Measurements from ENCODE around the gene LYSMD1. TPM values are rescaled to one million over a fixed set of nuclear protein-coding genes. Genes with fewer than 3 reads are reported as not detected.

The LYSMD1 gene
- total and polyA plus RNA-seq, 4 donors = 4.9 to 12.7 (median 5.2) TPM

DNA sequence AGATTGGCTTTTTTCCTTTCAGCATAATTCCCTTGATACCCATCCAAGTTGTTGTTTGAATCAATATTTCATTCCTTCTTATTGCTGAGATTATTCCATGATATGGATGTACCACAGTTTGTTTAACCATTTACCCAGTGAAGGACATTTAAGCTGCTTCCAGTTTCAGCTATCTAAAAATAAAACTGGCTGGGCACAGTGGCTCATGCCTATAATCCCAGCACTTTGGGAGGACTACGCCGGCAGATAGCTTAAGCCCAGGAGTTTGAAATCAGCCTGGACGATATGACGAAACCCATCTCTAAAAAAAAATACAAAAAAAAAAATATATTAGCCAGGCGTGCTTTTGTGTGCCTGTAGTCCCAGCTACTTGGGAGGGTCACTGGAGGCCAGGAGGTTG, 51.8 kb downstream of the LYSMD1 start:
- Histone ChIP-seq H3K27me3 (ENCODE audit: control insufficient read depth in 3 of 3, insufficient read depth in 3 of 3, low read length in 2 of 3) (no peaks in the 10 kb centered on the region), H3K36me3 (ENCODE audit: control insufficient read depth in 4 of 4, insufficient read depth in 4 of 4, low read length in 4 of 4) (peaks cover 0 to 8% (median 4%) of the 10 kb centered on the region in 4 donors), H3K9me3 (ENCODE audit: control insufficient read depth in 4 of 4, insufficient read depth in 3 of 4, low read length in 3 of 4) (no peaks in the 10 kb centered on the region), H3K4me1 (ENCODE audit: control insufficient read depth in 5 of 5, insufficient read depth in 5 of 5, low read length in 5 of 5) (no peaks in the 10 kb centered on the region), H3K4me3 (no peak overlapping the region), H3K27ac (ENCODE audit: low read depth in 1 of 2, low read length in 1 of 2) (no peak overlapping the region), H3K9ac (ENCODE audit: insufficient read depth in 1 of 2, low read length in 2 of 2) (no peak overlapping the region)
- DNase-seq (no peak), ATAC-seq (ENCODE audit: insufficient read depth, low FRiP score) (no peak)
- TF ChIP-seq, protein P1, sequence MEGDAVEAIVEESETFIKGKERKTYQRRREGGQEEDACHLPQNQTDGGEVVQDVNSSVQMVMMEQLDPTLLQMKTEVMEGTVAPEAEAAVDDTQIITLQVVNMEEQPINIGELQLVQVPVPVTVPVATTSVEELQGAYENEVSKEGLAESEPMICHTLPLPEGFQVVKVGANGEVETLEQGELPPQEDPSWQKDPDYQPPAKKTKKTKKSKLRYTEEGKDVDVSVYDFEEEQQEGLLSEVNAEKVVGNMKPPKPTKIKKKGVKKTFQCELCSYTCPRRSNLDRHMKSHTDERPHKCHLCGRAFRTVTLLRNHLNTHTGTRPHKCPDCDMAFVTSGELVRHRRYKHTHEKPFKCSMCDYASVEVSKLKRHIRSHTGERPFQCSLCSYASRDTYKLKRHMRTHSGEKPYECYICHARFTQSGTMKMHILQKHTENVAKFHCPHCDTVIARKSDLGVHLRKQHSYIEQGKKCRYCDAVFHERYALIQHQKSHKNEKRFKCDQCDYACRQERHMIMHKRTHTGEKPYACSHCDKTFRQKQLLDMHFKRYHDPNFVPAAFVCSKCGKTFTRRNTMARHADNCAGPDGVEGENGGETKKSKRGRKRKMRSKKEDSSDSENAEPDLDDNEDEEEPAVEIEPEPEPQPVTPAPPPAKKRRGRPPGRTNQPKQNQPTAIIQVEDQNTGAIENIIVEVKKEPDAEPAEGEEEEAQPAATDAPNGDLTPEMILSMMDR (IDR thresholded peaks at IDR 0.05; ENCODE audit: control extremely low read depth, extremely low read depth) = no peak
- WGBS, 2 donors = 97 to 100% methylated on average over 5 of the region's 5 CpGs

Other genes starting within 250 kb of the LYSMD1 start
- 10 to 100 TPM; 40.7 to 56.2 TPM for gene SETDB1, start 239.5 kb downstream of the LYSMD1 start, total RNA-seq
- gene SETDB1, start 239.5 kb downstream of the LYSMD1 start, polyA plus RNA-seq = 10 to 100 TPM; 20.0 to 24.4 TPM
- gene CERS2, start 191.1 kb downstream of the LYSMD1 start, total RNA-seq = 100 to 1,000 TPM; 194 to 237 TPM
- gene CERS2, start 191.1 kb downstream of the LYSMD1 start, polyA plus RNA-seq = 100 to 1,000 TPM; 155 to 308 TPM
- gene ANXA9, start 183.6 kb downstream of the LYSMD1 start, total RNA-seq = 1 to 10 TPM in 1 of 2 donors, under 1 TPM in 1; 0.68 to 1.0 TPM
- 1 to 10 TPM in 1 of 2 donors, under 1 TPM in 1; 0.37 to 1.3 TPM for gene ANXA9, start 183.6 kb downstream of the LYSMD1 start, polyA plus RNA-seq
- gene MINDY1, start 159.0 kb downstream of the LYSMD1 start, total RNA-seq = 10 to 100 TPM; 23.4 to 31.0 TPM
- gene MINDY1, start 159.0 kb downstream of the LYSMD1 start, polyA plus RNA-seq = 10 to 100 TPM in 1 of 2 donors, 1 to 10 TPM in 1; 7.8 to 10.1 TPM
- gene PRUNE1, start 157.5 kb downstream of the LYSMD1 start, total RNA-seq = 10 to 100 TPM; 12.9 to 20.6 TPM
- gene PRUNE1, start 157.5 kb downstream of the LYSMD1 start, polyA plus RNA-seq = 10 to 100 TPM in 1 of 2 donors, 1 to 10 TPM in 1; 8.7 to 12.5 TPM
- 1 to 10 TPM; 2.8 to 8.6 TPM for gene BNIPL, start 129.3 kb downstream of the LYSMD1 start, total RNA-seq
- 10 to 100 TPM in 1 of 2 donors, 1 to 10 TPM in 1; 1.9 to 12.2 TPM for gene BNIPL, start 129.3 kb downstream of the LYSMD1 start, polyA plus RNA-seq
- gene C1orf56, start 118.2 kb downstream of the LYSMD1 start, total RNA-seq = 1 to 10 TPM; 4.3 to 4.9 TPM
- 1 to 10 TPM; 2.3 to 3.5 TPM for gene C1orf56, start 118.2 kb downstream of the LYSMD1 start, polyA plus RNA-seq
- 100 to 1,000 TPM in 1 of 2 donors, 10 to 100 TPM in 1; 87.7 to 103 TPM for gene CDC42SE1, start 106.3 kb downstream of the LYSMD1 start, total RNA-seq
- gene CDC42SE1, start 106.3 kb downstream of the LYSMD1 start, polyA plus RNA-seq = 100 to 1,000 TPM in 1 of 2 donors, 10 to 100 TPM in 1; 38.4 to 147 TPM
- gene MLLT11, start 105.5 kb downstream of the LYSMD1 start, total RNA-seq = 1 to 10 TPM; 1.2 to 1.3 TPM
- 1 to 10 TPM in 1 of 2 donors, under 1 TPM in 1; 0.96 to 1.4 TPM for gene MLLT11, start 105.5 kb downstream of the LYSMD1 start, polyA plus RNA-seq
- 10 to 100 TPM; 10.5 to 16.0 TPM for gene GABPB2, start 95.1 kb downstream of the LYSMD1 start, total RNA-seq
- gene GABPB2, start 95.1 kb downstream of the LYSMD1 start, polyA plus RNA-seq = 1 to 10 TPM; 4.4 to 5.2 TPM
- gene SEMA6C, start 19.3 kb downstream of the LYSMD1 start, total RNA-seq = 1 to 10 TPM; 6.4 to 9.8 TPM
- 1 to 10 TPM; 6.3 to 6.7 TPM for gene SEMA6C, start 19.3 kb downstream of the LYSMD1 start, polyA plus RNA-seq
- 10 to 100 TPM in 1 of 2 donors, 1 to 10 TPM in 1; 3.4 to 11.3 TPM for gene TNFAIP8L2, start 9.3 kb downstream of the LYSMD1 start, total RNA-seq
- gene TNFAIP8L2, start 9.3 kb downstream of the LYSMD1 start, polyA plus RNA-seq = 10 to 100 TPM; 26.6 to 31.8 TPM
- gene SCNM1, start 242 bp upstream of the LYSMD1 start, total RNA-seq = 10 to 100 TPM; 30.0 to 31.3 TPM
- gene SCNM1, start 242 bp upstream of the LYSMD1 start, polyA plus RNA-seq = 10 to 100 TPM; 50.7 to 73.8 TPM
- under 1 TPM in 1 of 2 donors, not detected in 1; 0.83 TPM for gene TMOD4, start 10.1 kb upstream of the LYSMD1 start, total RNA-seq
- gene TMOD4, start 10.1 kb upstream of the LYSMD1 start, polyA plus RNA-seq = under 1 TPM; 0.18 to 0.31 TPM
- 10 to 100 TPM; 30.7 to 30.9 TPM for gene VPS72, start 24.3 kb upstream of the LYSMD1 start, total RNA-seq
- 10 to 100 TPM; 28.6 to 39.1 TPM for gene VPS72, start 24.3 kb upstream of the LYSMD1 start, polyA plus RNA-seq
- gene PIP5K1A, start 32.6 kb upstream of the LYSMD1 start, total RNA-seq = 100 to 1,000 TPM in 1 of 2 donors, 10 to 100 TPM in 1; 47.6 to 120 TPM
- 10 to 100 TPM; 21.7 to 27.4 TPM for gene PIP5K1A, start 32.6 kb upstream of the LYSMD1 start, polyA plus RNA-seq
- gene PSMD4, start 88.8 kb upstream of the LYSMD1 start, total RNA-seq = 100 to 1,000 TPM in 1 of 2 donors, 10 to 100 TPM in 1; 96.9 to 147 TPM
- 100 to 1,000 TPM; 209 to 212 TPM for gene PSMD4, start 88.8 kb upstream of the LYSMD1 start, polyA plus RNA-seq
- 10 to 100 TPM; 14.0 to 31.2 TPM for gene ZNF687, start 116.4 kb upstream of the LYSMD1 start, total RNA-seq
- gene ZNF687, start 116.4 kb upstream of the LYSMD1 start, polyA plus RNA-seq = 10 to 100 TPM in 1 of 2 donors, 1 to 10 TPM in 1; 9.6 to 13.7 TPM
- 10 to 100 TPM; 48.3 to 65.2 TPM for gene PI4KB, start 161.5 kb upstream of the LYSMD1 start, total RNA-seq
- gene PI4KB, start 161.5 kb upstream of the LYSMD1 start, polyA plus RNA-seq = 10 to 100 TPM; 25.0 to 42.3 TPM
- 10 to 100 TPM; 40.2 to 40.3 TPM for gene RFX5, start 181.3 kb upstream of the LYSMD1 start, total RNA-seq
- gene RFX5, start 181.3 kb upstream of the LYSMD1 start, polyA plus RNA-seq = 10 to 100 TPM; 16.6 to 29.0 TPM
- gene SELENBP1, start 206.8 kb upstream of the LYSMD1 start, total RNA-seq = 100 to 1,000 TPM; 195 to 282 TPM
- 100 to 1,000 TPM in 1 of 2 donors, 10 to 100 TPM in 1; 84.1 to 177 TPM for gene SELENBP1, start 206.8 kb upstream of the LYSMD1 start, polyA plus RNA-seq
- gene PSMB4, start 233.7 kb upstream of the LYSMD1 start, total RNA-seq = 100 to 1,000 TPM; 123 to 247 TPM
- gene PSMB4, start 233.7 kb upstream of the LYSMD1 start, polyA plus RNA-seq = 100 to 1,000 TPM; 373 to 452 TPM

Data from lung (tissue), 12 donors.